Kidney epithelial cell (primary cell): ENCODE measurements around the gene LDHB. TPM values are rescaled to one million over a fixed set of nuclear protein-coding genes. Genes with fewer than 3 reads are reported as not detected.
A peak's percentile ranks its signal among the peaks of the same experiment; 100 is the strongest.
"Not testable (repeated sequence)": the region's sequence is repeated elsewhere in the genome, so short reads cannot be mapped to it uniquely, and the experiment has no call there.

Source experiments
- DNase-seq: peaks from one replicate; pipeline ENCODE4 v3.0.0-alpha.2; 2010; ENCODE audit warnings: low read depth
- H3K27me3 ChIP-seq: 2 replicates; pipeline ENCODE4 v1.6.0; 2011; ENCODE audit warnings: low read length; ENCODE audit not compliant: control insufficient read depth, insufficient read depth
- H3K36me3 ChIP-seq: 2 replicates; pipeline ENCODE4 v1.5.1; 2011; ENCODE audit warnings: low read length; ENCODE audit not compliant: control insufficient read depth, insufficient read depth
- H3K4me3 ChIP-seq: 2 replicates; pipeline ENCODE4 v1.5.1; 2011; ENCODE audit warnings: low read depth, mild to moderate bottlenecking, control low read depth, low read length
- total RNA-seq: library from RNA; depleted of rRNA; stranded (reverse); fragments of >200 nt; gene quantifications from 2 replicates; pipeline ENCODE4 v1.2.3, GENCODE V29; 2015
- TF ChIP-seq, protein P1 (sequence below): IDR thresholded peaks from 2 replicates; pipeline ENCODE4 v1.5.1; 2011; ENCODE audit warnings: mild to moderate bottlenecking, moderate library complexity, low read length, control low read depth, inconsistent platforms; ENCODE audit not compliant: insufficient read depth, poor library complexity, severe bottlenecking

LDHB gene
- total RNA-seq, 1 donor from 2014 or later, result 625 TPM

DNA sequence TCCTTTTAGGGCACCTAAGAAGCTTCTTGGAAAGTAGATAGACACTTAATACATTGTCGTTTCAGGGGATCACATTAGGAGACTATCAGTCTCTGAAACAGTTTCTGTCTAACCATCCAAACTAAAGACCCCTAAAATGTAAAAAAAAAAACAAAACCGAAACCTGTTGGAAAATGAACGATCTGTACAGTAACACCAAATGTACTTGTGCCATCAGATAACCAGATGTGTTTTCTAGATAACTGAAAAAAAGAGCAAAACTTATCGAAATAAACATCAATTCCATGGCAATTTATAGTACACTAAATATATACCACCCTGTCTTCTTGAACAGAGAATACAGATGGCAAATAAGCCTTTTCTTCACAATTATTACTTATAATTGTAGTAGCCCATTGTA lies 2.1 kb downstream of the LDHB start:
- no peak for DNase-seq
- Histone ChIP-seq H3K36me3 (peaks cover 1% of the 10 kb centered on the region), H3K4me3 (peak overlapping the region; percentile 89), H3K27me3 (no peaks in the 10 kb centered on the region)
- TF ChIP-seq, protein P1, sequence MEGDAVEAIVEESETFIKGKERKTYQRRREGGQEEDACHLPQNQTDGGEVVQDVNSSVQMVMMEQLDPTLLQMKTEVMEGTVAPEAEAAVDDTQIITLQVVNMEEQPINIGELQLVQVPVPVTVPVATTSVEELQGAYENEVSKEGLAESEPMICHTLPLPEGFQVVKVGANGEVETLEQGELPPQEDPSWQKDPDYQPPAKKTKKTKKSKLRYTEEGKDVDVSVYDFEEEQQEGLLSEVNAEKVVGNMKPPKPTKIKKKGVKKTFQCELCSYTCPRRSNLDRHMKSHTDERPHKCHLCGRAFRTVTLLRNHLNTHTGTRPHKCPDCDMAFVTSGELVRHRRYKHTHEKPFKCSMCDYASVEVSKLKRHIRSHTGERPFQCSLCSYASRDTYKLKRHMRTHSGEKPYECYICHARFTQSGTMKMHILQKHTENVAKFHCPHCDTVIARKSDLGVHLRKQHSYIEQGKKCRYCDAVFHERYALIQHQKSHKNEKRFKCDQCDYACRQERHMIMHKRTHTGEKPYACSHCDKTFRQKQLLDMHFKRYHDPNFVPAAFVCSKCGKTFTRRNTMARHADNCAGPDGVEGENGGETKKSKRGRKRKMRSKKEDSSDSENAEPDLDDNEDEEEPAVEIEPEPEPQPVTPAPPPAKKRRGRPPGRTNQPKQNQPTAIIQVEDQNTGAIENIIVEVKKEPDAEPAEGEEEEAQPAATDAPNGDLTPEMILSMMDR, result no peak

DNA sequence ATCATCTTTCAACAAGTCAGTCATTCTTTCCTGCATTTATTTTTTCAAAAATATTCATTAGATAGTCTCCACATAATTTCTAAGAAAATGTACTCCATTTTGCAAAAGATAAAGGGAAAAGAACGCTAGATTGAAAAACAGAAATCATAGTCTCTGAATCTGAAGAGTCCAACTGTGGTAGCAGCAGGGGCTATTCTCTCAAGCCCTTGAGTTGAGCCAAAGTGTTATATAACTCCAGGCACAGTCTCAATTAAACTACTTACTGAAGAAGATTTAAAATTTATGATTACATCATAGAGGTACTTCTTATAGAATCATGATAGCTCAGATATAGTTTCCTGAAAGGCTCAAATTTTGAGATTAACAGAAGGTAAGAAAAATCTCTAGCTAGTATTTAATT lies 5.8 kb downstream of the LDHB start:
- TF ChIP-seq, protein P1, result no peak
- Histone ChIP-seq H3K27me3 (no peaks in the 10 kb centered on the region), H3K36me3 (peaks cover 3% of the 10 kb centered on the region), H3K4me3 (no peak overlapping the region)
- no peak for DNase-seq

DNA sequence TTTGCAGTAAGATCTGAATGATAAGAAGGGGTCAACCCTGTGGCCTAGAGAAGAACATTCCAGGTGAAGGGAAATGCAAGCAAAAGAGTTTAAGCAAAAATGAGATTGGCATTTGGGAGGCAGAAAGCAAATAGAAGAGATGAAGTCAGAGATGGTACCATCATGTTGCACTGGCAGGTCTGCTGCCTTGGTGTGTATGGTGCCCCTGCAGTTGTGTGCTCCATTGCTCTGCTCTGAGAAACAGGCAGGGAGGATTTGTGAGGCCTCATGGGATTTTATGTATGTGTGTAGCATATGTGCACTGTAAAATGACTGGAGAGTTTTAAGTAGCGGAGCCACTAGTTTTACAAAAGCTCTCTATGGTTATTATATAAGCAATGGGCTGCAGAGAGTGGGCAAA lies 6.6 kb downstream of the LDHB start:
- Histone ChIP-seq H3K36me3 (peaks cover 4% of the 10 kb centered on the region), H3K4me3 (no peak overlapping the region), H3K27me3 (no peaks in the 10 kb centered on the region)
- DNase-seq, result no peak
- TF ChIP-seq, protein P1, result no peak

DNA sequence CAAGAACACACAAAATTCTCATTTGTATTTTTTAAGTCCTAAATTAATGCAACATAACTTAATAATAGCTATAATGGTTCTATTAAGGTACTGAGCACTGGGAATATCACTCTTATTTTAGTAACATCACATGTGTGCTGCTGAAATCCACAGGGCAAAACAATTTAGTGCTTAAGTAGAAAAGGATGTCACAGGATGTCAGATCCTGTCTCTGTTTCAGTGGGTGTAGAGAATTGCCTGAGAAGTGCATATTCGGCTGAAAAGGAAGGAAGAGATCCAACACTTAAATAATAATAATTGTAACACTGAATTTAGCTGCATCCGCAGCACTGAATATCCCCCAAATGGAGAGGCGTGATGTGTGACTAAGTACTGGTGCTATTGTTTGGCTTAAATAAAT lies 8.6 kb downstream of the LDHB start:
- TF ChIP-seq, protein P1, result no peak
- H3K27me3 ChIP-seq, result no peaks in the 10 kb centered on the region
- H3K36me3 ChIP-seq, result peaks cover 4% of the 10 kb centered on the region
- no peak overlapping the region for H3K4me3 ChIP-seq
- no peak for DNase-seq

DNA sequence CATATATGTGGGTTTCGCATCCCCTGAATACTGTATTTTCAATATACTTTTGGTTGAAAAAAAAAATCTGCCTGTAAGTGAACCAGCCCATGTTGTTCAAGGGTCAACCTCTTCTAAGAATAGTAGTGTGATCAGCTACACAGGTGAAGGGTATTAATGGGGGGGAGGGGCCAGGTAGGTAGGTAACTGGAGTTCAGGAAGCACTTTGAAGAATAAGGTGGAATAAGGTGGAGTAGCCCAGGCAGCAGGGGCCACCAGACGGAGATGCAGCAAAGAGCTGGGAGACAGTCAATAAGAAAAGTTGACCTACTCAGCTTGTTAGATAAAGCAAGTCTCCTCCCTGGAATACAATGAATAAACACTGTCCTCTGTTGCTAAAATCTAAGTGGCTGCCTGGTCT lies 9.3 kb downstream of the LDHB start:
- TF ChIP-seq, protein P1, result no peak
- H3K4me3 ChIP-seq, result no peak overlapping the region
- no peak for DNase-seq
- no peaks in the 10 kb centered on the region for H3K27me3 ChIP-seq
- H3K36me3 ChIP-seq, result peaks cover 3% of the 10 kb centered on the region

DNA sequence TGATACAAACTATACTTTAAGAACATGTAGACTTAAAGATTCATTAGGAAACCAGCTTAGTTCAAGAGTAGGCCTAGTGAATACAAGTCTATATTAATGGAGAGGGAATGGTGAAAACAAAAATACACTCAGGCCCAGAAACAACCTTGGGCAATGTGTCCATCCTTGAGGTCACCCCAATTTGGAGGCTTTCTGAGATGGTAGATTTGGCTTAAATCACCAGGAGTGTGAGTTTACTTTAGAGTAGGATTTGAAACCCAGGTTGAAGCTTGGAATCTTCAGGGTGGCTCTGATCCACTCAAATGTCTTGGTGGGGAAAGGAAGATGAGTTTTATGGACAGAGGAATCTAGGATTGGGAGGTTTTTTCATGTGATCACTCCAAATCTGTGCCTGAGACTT lies 10.5 kb downstream of the LDHB start:
- no peaks in the 10 kb centered on the region for H3K27me3 ChIP-seq
- peaks cover 3% of the 10 kb centered on the region for H3K36me3 ChIP-seq
- no peak for DNase-seq
- TF ChIP-seq, protein P1, result no peak
- H3K4me3 ChIP-seq, result no peak overlapping the region

DNA sequence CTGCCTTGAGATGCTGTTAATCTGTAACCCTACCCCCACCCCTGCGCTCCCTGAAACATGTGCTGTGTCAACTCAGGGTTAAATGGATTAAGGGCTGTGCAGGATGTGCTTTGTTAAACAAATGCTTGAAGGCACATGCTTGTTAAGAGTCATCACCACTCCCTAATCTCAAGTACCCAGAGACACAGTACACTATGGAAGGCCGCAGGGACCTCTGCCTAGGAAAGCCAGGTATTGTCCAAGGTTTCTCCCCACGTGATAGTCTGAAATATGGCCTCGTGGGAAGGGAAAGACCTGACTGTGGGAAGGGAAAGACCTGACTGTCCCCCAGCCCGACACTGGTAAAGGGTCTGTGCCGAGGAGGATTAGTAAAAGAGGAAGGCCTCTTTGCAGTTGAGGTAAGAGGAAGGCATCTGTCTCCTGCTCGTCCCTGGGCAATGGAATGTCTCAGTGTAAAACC lies 12.6 kb downstream of the LDHB start:
- DNase-seq, result peak; percentile 44
- not testable (repeated sequence) for H3K4me3 ChIP-seq, H3K36me3 ChIP-seq, H3K27me3 ChIP-seq
